ENCODE data around the gene STK39.

GRCh38 chr2:168114619-168115018, 132.8 kb downstream of the STK39 start:
- TF ChIP-seq, protein P1, sequence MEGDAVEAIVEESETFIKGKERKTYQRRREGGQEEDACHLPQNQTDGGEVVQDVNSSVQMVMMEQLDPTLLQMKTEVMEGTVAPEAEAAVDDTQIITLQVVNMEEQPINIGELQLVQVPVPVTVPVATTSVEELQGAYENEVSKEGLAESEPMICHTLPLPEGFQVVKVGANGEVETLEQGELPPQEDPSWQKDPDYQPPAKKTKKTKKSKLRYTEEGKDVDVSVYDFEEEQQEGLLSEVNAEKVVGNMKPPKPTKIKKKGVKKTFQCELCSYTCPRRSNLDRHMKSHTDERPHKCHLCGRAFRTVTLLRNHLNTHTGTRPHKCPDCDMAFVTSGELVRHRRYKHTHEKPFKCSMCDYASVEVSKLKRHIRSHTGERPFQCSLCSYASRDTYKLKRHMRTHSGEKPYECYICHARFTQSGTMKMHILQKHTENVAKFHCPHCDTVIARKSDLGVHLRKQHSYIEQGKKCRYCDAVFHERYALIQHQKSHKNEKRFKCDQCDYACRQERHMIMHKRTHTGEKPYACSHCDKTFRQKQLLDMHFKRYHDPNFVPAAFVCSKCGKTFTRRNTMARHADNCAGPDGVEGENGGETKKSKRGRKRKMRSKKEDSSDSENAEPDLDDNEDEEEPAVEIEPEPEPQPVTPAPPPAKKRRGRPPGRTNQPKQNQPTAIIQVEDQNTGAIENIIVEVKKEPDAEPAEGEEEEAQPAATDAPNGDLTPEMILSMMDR (IDR thresholded peaks at IDR 0.05) = no peak
- TF ChIP-seq POLR2A (IDR thresholded peaks at IDR 0.05) = no peak
